ENCODE results near the gene EPHA10.

The EPHA10 gene

DNA sequence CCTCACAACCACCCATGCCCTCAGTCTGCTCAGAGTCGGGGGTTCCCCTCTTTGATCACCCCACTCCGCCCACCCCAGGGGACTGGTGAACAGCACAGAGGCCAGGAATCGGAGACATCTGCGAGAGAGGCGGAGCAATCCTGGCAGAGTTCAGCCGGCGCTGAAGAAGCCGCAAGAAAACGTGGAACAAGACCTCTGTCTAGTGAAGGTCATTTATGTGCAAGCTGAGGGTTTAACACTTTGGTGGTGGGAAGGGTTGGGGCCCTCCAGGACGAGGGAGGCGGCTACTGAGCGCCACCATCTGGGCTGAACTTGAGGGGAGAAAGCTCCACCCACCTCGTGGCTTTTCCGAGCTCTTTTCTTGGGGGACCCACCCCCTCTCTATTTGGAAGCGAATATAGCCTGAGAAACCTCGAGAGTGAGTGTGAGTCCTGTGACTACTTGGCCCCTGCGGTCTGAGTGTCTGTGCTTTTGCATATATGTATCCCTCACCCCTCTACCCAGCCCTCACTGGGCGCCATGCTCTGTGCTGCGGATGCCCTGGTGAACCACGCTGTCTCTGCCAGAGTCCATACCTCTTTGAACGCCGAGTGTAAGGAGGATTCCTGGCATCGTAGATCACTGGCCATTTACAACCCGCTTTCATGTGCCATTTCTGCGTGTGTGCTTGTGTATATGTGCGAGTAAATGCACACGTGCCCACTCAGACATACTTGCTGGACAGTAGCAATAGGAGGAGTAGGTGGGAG is 1.2 kb upstream of the EPHA10 start:
- TF ChIP-seq, protein P1, sequence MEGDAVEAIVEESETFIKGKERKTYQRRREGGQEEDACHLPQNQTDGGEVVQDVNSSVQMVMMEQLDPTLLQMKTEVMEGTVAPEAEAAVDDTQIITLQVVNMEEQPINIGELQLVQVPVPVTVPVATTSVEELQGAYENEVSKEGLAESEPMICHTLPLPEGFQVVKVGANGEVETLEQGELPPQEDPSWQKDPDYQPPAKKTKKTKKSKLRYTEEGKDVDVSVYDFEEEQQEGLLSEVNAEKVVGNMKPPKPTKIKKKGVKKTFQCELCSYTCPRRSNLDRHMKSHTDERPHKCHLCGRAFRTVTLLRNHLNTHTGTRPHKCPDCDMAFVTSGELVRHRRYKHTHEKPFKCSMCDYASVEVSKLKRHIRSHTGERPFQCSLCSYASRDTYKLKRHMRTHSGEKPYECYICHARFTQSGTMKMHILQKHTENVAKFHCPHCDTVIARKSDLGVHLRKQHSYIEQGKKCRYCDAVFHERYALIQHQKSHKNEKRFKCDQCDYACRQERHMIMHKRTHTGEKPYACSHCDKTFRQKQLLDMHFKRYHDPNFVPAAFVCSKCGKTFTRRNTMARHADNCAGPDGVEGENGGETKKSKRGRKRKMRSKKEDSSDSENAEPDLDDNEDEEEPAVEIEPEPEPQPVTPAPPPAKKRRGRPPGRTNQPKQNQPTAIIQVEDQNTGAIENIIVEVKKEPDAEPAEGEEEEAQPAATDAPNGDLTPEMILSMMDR (IDR thresholded peaks at IDR 0.05; ENCODE audit: low read depth, low read length) = no peak
- H3K4me3 ChIP-seq (ENCODE audit: low read depth, low read length) = no peak overlapping the region

DNA sequence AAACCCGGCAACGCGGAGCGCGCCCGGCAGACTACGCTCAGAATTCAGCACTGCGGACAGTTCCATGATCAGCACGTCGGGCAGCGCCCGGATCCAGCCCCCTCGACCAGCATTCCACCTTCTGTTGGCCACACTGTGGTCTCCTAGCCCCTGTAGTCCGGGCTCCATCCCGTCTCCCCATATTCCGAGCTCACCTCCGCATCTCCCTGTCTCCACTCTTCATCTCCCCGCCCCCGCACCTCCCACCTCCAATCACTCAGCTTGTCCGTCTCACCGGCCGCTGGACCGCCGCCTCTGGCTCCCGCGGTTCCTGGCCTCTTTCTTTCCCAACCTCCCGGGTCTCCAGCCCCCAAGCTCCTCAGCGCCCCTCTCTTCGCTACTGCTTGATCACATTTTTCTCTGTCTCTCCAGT is 500 bp downstream of the EPHA10 start:
- TF ChIP-seq, protein P1 (IDR thresholded peaks at IDR 0.05; ENCODE audit: low read depth, low read length) = no peak
- H3K4me3 ChIP-seq (ENCODE audit: low read depth, low read length) = no peak overlapping the region

DNA sequence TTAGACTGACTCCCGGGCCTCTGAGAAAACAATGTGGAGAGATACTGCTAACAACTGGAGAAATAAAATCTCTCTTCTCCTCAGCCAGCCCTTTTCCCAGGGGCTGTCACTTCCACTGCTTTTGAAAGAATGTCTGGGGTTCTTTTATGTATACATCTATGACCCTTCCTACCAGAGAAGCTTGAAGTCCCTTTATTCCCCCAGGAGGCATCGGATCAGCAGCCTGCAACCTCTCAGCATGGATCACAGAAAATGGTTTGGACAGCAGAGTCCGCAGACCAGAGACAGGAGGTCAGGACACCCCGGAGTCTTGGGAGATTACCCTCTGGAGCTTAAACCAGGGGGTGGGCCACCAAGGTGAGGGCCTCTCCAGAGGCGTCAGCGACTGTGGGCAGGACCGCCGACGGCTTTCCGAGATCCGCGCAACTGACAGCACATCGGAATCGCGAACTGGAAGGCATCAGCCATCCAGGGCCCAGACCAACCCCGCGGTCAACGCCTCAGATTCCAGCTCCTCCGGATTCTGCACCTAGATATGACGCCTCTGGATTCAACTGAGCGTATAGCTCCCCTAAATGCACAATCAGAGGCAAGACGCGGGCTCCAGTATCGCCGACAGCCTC is 1.0 kb downstream of the EPHA10 start:
- TF ChIP-seq, protein P1 (IDR thresholded peaks at IDR 0.05; ENCODE audit: low read depth, low read length) = no peak
- H3K4me3 ChIP-seq (ENCODE audit: low read depth, low read length) = no peak overlapping the region

DNA sequence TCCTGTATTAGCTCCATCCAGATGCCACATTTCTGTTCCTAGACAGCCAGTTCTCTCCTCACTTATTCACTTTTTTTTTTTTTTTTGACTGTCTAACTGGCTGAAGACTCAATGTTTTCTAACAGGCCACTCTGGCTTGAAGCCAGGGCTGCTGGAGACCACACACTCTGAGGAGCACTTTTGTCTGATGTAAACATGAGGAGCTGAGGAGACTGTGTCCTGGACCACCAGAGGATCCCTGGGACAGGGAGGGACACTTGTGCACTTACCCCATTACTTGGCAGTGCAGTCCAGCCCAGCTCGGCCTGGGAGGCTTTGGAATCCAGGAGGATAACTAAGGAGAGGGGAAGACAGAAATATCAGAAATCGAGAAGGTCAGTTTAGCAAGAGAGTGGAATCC is 2.4 kb downstream of the EPHA10 start:
- H3K4me3 ChIP-seq (ENCODE audit: low read depth, low read length) = no peak overlapping the region
- TF ChIP-seq, protein P1 (IDR thresholded peaks at IDR 0.05; ENCODE audit: low read depth, low read length) = no peak

DNA sequence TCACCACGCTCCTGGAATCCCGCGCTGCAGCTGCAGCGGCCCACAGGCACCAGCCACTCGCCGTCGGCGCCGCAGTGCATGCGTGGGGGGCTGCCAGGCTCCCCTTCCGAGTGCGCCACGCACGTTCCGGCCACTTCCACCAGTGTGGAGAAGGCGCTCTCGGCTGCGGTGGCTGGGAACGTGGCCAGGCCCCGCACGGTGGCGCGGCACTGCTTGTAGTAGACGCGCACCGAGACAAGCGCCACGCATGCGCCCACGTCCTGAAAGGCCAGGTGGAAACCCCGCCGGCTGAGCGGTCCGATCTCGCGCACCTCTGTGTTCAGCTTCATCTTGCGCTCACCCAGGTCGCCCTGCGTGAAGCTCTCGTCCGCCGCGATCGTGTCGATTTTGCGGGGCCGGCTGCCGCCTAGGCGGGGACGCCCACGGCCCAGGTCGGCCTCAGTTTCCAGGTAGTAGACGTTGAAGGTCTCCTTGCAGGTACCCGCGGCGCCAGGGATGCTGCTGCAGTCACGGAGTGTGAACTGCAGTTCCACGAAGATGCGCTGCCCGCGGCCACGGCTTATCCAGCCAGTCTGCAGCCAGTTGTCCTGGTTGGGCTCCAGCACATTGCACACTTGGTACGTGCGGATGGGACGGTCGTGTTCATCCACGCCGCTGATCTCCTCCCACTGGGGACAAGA is 3.4 kb downstream of the EPHA10 start:
- no peak overlapping the region for H3K4me3 ChIP-seq (ENCODE audit: low read depth, low read length)
- TF ChIP-seq, protein P1 (IDR thresholded peaks at IDR 0.05; ENCODE audit: low read depth, low read length) = no peak

DNA sequence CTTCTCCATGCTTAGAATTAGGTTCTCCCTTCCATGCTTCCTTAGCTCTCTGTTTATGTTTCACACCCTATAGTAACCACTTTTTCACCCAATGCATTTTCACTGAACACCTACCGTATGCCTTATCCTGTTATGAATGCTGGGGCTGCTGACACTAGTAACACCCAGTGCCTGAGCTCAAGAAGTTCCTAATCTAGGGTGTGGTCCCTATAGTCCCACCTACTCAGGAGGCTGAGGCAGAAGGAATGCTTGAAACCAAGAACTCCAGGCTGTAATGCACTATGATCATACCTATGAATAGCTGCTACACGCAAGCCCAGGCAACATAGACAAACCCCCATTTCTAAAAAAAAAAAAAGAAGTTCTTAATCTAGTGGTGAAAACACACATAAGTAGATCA is 5.5 kb downstream of the EPHA10 start:
- TF ChIP-seq, protein P1 (IDR thresholded peaks at IDR 0.05; ENCODE audit: low read depth, low read length) = no peak
- no peak overlapping the region for H3K4me3 ChIP-seq (ENCODE audit: low read depth, low read length)
